NCI-H2107 treated with DMSO at 0.1 percent for 48 hours (cell line): ENCODE results near the gene NFIC.

ENCODE experiments used
- DNase-seq: peaks from one replicate; lab custom pipeline; 2025; ENCODE audit not compliant: unreplicated experiment; lab: John Stamatoyannopoulos, UW

The NFIC gene

DNA sequence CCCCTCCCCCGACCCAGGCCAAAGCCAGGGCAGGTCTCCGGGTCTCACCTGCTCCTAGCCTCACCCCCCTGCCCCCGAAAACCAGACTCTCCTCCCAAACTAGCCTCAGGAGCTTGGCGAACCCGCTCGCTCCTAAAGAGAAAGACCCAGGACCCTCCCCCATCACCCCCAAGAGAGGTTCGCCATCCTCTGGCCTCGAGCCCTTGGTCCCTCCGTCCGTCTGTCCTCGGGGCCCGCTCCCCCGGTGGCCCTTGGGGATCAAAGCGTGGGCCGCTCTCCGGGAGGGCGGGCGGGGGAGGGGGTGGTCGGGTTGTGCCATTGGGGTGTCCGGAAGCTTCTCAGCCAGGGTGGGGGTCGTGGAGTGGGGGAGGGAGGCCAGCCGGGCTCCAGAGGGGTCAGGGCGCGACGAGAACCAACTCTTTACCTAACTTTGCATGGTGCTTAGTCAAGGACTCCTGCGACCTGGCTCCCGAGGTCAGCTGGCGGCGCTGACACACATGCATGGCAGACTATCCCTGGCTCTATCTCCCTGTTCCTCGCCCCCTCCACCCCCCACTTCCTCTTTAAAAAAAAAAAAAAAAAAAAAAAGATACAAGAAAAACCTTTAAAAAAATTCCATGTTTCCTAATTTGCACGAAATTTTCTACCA, 98.3 kb downstream of the NFIC start:
- no peak for DNase-seq

- no peak for DNase-seq
These were observed 99.2 kb downstream of the NFIC start for GRCh38 chr19:3465552-3465951.

DNA sequence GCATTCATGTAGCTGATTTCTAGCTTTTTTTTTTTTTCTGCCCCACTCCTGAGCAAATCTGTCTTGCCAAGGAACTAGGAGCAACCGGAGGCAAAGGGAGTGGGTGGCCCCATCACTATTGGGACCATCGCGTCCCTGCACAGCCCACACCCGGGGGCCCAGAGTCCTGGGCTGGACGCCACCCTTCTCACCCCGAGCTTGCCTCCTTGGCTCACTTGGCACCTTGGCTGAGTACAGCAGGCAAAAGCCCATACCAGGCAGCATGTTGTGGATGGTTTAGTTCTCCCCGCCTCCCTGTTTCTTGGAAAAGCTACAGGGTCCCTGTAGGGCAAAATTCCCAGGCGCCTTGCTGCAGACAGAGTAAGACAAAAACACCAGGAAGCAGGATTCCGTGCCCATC, 100.3 kb downstream of the NFIC start:
- DNase-seq = no peak

- no peak for DNase-seq
These were observed 101.2 kb downstream of the NFIC start for GRCh38 chr19:3467437-3468198.

DNA sequence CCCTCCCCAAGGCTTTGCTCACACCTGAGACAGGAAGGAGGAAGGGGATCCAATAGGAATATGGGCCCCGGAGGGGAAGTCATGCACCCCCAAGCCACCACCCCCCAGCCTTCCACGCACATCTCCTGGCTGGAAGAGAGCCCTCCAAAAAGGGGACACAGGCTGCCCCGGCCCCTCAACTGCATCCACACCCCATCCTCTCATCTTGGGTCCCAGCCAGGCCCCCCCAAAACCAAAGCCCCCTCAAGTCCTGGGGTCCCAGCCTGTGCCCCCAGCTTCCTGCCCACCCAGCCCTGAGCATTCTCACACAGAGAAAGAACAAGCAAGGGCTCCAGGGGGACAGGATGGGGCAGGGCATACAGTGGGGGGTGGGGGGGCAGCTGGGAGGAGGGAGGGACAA, 101.8 kb downstream of the NFIC start:
- no peak for DNase-seq

DNA sequence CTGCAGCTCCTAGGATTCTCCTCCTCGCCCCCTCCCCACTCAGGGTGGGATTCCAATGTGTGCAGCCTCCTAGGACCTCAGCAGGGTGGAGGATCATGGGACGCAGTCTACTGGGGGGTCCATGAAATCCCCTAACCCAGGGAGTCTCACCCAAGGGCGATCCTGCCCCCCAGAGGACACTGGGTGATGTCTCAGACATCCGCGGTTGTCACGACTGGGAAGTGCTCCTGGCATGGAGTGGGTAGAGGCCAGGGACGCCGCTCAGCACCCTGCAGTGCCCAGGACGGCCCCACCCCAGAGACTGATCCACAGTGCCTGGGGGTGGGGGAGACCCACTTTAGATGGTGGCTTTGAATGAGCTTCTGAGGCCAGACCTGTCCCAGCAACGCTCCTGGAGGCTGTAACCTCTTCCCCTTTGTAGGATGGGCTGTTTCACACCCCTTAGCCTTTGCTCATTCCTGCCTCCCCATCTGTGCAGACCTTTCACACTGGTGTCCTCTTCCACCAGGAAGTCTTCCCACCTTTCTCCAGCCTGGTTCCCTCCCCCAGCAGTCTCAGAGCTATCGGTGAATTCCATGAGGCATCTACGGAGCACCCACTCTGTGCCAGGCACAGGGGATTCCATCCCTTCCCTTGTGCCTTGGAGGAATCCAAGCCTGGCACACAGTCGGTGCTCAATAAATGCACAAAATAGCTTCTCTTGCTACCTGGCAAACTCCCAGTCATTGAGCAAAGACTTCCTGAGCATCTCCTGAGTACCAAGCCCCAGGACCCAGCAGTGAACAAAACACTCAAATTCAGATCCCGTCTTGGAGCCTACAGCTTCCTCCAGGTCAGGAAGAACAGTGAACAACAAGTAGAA, 103.5 kb downstream of the NFIC start:
- DNase-seq = no peak

- no peak for DNase-seq
These were observed 104.2 kb downstream of the NFIC start for GRCh38 chr19:3470500-3471128.

DNA sequence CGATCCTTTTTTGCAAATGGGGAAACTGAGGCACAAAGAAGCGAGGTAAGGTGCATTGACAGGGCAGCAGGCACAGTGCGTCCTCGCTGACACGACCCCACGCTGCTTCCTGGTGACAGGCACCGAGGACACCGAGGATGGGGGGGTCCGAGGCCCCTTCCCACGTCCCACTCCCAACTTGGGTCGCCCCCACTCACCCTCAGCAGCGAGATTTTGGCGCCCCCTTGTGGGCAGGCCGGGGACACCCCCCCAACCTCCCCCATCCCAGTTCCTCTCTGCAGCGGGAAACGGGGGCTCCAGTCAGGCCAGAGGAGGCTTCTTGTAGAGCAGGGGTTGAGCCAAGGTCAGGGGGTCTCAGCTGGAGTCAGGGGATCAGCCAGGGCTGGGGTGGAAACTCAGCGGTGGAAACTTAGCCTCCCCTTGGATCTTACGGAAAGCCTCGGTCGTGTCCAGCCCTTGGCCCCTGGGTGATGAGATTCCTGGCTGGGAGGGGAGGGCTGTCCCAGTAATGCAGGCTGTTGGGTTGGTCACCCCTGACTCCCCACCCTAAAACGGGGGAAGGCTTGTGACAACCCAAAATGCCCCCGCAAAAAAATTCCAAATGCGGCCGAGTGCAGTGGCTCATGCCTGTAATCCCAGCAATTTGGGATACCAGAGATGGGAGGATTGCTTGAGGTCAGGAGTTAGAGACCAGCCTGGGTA, 105.7 kb downstream of the NFIC start:
- DNase-seq = no peak

DNA sequence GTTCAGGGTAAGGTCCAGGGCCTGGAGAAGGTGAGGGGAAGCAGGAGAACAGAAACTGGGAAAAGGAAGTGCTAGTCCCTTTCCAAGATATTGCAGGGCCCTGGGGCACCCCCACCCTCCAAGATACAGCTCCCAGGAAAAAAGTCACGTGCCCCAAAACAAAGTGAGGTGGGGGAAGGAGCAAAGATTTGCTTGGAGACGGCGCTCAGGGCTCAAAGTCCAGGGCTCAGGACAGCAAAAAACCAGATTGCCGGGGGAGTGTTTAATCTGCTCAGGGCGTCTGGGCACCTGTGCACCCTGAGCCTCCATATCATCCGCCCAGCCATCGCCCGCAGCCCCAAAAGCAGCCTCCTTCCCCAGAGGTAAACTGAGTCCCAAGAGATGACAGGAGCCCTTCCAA, 107.6 kb downstream of the NFIC start:
- DNase-seq = no peak

GRCh38 chr19:3474614-3475013, 108.2 kb downstream of the NFIC start:
- no peak for DNase-seq

GRCh38 chr19:3475449-3475848, 109.1 kb downstream of the NFIC start:
- DNase-seq = no peak

- DNase-seq = no peak
These were observed 110.4 kb downstream of the NFIC start for GRCh38 chr19:3476830-3477229.

GRCh38 chr19:3477506-3477905, 111.1 kb downstream of the NFIC start:
- no peak for DNase-seq

- no peak for DNase-seq
These were observed 111.6 kb downstream of the NFIC start for GRCh38 chr19:3477951-3478350.

- no peak for DNase-seq
These were observed 112.2 kb downstream of the NFIC start for GRCh38 chr19:3478409-3479176.

- DNase-seq = no peak
These were observed 112.9 kb downstream of the NFIC start for GRCh38 chr19:3479177-3479833.

- no peak for DNase-seq
These were observed 113.4 kb downstream of the NFIC start for GRCh38 chr19:3479834-3480215.

DNA sequence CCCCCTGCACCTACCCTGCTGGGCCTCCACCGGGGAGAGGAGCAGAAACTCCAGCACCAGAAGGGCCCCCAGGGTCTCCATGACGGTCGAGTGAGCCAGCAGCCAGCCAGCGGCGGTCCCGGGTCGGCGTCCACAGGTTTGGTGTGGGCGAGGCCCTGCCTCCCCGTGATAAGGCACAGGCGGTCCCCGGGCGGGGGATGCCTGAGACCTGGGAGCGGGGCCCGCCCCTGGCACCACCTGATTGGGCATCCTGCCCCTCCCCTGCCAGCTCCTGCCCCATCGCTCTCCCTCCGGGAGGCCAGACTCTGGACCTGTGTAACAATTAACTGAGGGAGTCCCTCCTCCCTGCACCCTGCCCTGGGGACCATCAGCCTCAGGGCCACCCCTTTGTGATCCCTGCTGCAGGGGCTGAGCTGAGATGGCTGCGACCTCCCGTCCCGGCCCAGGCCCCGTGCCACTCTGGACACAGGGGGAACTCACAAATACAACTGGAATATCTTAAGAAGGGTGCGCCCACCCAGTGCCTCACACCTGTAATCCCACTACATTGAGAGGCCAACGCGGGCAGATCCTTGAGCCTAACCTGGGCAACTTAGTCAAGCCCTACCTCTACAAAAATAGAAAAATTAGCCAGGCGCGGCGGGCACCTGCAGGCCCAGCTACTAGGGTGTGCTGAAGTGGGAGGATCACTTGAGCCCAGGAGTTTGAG, 114.2 kb downstream of the NFIC start, which contains the start of gene SMIM24:
TSS of gene SMIM24 (minus strand) at position 143 of the 709 bp plus-strand sequence. CDS start at position 81, 62 bp downstream.
- no peak for DNase-seq
